ENCODE measurements around the gene LONRF2.

LONRF2 gene

GRCh38 chr2:100235098-100235497, 87.2 kb downstream of the LONRF2 start:
- no peak for DNase-seq

DNA sequence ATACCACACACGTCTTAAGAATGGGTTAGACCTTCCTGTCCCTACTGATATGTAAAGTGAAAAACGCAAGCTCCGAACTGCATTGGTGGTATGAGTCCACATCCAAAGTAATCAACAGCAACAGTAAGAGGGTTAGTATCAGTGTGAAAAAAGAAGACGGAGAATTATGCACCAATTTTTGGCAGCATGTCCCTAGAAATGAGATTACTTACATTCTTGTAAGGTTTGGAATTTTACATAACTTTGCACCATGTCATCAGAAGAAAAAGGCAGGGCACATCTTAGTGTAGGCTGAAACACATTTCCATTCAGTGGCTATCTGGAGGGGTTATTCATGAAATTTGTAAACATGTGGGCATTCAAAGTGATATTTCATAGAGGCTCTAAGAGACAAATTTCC, 88.2 kb downstream of the LONRF2 start:
- no peak for DNase-seq

GRCh38 chr2:100233061-100233460, 89.2 kb downstream of the LONRF2 start:
- no peak for DNase-seq

DNA sequence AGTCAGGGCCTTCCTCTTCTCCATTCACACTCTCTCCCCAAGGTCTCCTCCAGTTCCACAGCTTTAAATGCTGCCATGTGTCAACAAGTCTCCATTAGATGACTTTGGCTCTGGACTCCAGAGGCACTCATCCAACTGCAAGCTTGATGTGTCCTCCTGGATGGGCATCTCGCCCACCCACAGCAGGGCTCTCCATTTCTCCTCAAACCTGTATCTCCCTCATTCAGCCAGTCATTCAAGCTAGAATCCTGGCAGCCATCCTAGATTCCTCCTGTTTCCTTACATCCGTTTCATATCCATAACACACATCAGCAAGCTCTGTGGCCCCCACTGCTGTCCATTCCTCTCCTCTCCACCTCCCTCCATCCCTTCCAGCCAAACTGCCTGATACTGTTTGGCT, 91.5 kb downstream of the LONRF2 start:
- DNase-seq, result no peak

GRCh38 chr2:100228967-100229366, 93.3 kb downstream of the LONRF2 start:
- no peak for DNase-seq

- DNase-seq, result no peak
These were observed 93.9 kb downstream of the LONRF2 start for GRCh38 chr2:100228415-100228814.

- no peak for DNase-seq
These were observed 97.2 kb downstream of the LONRF2 start for GRCh38 chr2:100224988-100225710.

GRCh38 chr2:100223502-100223901, 98.8 kb downstream of the LONRF2 start:
- DNase-seq, result no peak
